Stimulated activated CD8-positive, alpha-beta memory T cell treated with anti-CD3 and anti-CD28 coated beads, Interleukin-15, amount 100 ng/mL, for 4 hours (primary cell): ENCODE results near the gene NR2C2.

ENCODE experiments used
- DNase-seq, 2 donors: peaks; one replicate each; pipeline ENCODE4 v3.0.0-alpha.2; 2020; ENCODE audit warnings: low read depth in 2 of 2

Gene NR2C2

GRCh38 chr3:15017191-15017590 lies 69.8 kb downstream of the NR2C2 start:
- no peak for DNase-seq

DNA sequence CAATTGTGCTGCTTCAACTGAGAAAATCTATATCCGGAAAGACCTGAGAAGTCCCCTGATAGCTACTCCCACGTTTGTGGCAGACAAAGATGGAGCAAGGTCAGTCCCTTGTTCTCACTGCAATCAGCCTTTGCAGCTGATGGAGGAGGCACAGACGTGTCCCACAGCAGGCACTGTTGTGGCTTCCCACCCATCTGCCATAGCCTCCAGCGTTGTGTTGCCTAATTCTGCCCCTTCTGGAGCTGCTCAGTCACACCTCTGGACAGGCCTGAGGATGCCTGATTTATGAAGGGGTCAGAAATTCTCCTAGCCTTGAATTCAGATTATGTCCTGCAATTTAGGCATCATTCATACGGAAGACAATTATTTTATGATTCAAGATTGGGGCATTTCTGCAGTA lies 75.9 kb downstream of the NR2C2 start:
- no peak for DNase-seq

- no peak for DNase-seq
Measured at GRCh38 chr3:15023719-15024118, 76.3 kb downstream of the NR2C2 start.

DNA sequence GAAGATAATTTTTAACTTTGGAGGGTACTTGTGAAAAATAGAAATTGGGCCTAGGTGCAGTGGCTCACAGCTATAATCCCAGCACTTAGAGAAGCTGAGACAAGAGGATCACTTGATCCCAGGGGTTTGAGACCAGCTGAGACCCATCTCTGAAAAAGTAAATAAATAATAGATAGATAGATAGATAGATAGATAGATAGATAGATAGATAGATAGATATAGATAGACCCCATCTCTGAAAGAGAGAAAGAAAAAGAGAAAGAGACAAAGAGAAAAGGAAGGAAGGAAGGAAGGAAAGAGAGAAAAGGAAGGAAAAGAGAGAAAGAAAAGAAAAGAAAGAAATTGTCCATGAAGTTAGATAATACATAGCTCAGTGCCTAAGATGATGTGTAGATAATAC lies 82.2 kb downstream of the NR2C2 start:
- no peak for DNase-seq

DNA sequence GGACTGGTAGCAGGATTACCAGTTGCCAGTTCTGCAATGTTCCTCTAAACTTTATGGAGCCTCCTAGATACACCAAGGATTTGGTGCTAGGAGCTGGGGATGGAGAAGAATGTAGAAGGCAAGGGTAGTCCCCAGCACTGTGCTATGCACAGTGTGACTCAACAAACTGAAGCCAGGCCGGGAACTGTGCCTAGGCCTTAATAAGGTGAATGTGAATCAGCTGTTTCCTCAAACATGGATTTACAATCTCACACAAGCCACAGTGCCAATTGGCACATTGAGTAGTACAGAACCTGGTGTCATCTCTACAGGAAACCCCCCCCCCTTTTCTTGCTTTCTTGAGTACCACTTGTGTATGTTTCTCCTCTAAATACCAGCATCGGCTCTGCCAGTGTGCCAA lies 85.3 kb downstream of the NR2C2 start:
- DNase-seq, result no peak

GRCh38 chr3:15033103-15033502 lies 85.7 kb downstream of the NR2C2 start:
- no peak for DNase-seq

- DNase-seq, result no peak
Measured at GRCh38 chr3:15038306-15038705, 90.9 kb downstream of the NR2C2 start.

DNA sequence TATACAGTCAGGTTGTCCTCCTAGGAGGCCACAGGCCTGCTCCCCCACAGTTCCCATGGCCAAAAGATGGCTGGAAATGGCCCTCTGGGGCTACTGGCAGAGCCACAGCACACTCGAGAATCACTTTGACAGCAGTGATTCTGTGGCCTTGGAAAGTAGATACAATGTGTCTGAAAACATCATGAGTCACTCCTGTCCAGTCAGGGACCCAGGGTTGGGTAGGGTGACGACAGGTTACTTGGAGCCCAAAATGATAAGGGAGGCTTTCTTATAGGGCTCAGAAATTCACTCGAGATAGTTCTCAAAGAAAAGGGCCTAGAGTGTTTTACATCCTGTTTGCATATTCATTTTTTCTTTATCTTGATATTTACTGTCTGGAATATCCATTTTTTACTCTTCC lies 93.5 kb downstream of the NR2C2 start:
- no peak for DNase-seq

GRCh38 chr3:15041950-15042349 lies 94.6 kb downstream of the NR2C2 start:
- no peak for DNase-seq

GRCh38 chr3:15042936-15043335 lies 95.6 kb downstream of the NR2C2 start:
- DNase-seq, result no peak

GRCh38 chr3:15043408-15044171 lies 96.2 kb downstream of the NR2C2 start:
- no peak for DNase-seq

DNA sequence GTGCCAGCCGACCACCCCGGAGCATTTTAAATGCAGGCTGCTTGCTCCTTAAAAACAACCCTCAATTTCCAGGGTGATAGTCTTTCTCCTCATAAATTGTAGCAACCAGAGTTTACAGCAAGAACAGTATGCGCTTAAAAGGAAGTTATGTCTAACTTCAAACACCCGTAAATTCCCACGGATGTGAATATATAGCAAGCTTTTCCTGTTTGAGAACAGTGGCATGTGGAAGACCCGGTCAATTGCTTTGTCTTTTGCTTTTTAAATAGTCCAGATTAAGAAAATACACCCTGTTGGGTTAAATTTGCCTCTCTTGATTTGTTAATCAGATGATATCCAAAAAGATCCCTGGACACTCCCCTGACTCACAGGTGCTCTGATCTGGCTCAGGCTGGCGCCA lies 96.9 kb downstream of the NR2C2 start:
- no peak for DNase-seq

DNA sequence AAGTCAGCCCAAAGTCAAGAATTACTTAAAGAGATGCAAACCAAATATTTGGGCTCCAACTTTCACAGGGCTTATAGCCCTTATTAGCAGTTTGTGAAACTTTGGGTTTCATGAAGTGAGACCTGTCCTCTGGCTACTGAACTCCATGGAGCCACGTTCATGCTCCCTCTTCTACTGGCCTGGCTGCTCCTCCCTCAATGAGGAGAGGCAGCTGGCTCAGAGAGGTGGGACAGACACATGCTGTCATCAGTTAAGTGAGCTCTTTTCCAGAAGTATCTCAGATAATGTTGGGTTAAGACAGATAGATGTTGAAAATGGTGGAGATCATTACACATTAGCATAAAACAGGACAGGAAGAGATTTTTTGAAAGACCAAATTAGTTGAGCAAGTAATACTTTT lies 98.3 kb downstream of the NR2C2 start:
- DNase-seq, result no peak

GRCh38 chr3:15049584-15049983 lies 102.2 kb downstream of the NR2C2 start:
- DNase-seq, result no peak

- no peak for DNase-seq
Measured at GRCh38 chr3:15050405-15051092, 103.2 kb downstream of the NR2C2 start.

- DNase-seq, result no peak
Measured at GRCh38 chr3:15051531-15051930, 104.1 kb downstream of the NR2C2 start.

GRCh38 chr3:15052335-15053242 lies 105.2 kb downstream of the NR2C2 start:
- DNase-seq, result no peak

GRCh38 chr3:15053541-15053940 lies 106.2 kb downstream of the NR2C2 start:
- DNase-seq, result no peak

GRCh38 chr3:15055019-15055557 lies 107.7 kb downstream of the NR2C2 start:
- DNase-seq, result peak; percentile 38 to 50

DNA sequence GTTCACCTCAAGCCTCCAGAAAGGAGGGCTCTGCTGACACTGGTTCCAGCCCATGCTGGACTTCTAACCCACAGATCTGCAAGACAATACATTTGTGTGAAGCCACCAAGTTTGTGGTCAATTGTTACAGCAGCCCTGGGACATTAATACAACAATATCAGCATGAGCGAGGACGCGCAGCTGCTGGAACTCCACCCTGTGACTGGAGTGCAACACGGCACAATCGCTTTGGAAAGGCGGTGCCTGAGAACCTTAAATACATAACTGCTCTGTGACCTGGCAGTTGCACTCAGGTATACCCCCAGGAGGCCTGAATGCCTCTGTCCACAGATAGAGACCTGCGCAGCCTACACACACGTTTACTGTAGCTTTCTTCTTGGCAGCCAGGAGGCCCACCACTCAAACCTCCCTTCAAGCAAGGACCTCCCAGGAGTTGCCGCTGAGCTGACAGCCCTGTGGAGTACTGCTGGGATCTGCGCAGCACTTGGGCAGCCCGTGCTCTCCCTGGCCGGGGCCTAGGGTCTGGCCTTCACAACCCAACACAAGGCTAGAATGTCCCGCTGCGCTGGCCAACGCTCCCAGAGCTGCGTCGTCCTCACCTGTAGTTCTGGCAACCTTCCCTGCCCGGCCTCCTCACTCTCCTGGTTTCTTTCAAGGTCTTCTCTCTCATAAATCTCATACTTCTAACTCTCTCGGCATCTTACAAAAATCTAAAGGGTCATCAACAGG lies 109.5 kb downstream of the NR2C2 start:
- no peak for DNase-seq

DNA sequence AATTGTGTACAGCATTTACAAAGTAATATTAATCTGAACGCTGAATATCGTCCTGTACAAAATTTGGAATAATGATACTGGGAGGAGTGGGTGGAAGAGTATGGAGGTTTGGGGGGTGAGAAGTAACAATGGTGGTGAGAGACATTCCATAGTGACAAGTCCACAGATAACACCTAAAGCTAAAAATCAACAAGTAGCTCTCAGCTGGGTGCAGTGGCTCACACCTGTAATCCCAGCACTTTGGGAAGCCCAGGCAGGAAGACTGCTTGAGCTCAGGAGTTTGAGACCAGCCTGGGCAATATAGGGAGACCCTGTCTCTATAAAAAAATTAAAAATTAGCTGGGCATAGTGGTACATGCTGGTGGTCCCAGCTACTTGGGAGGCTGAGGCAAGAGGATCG lies 112.6 kb downstream of the NR2C2 start:
- no peak for DNase-seq

GRCh38 chr3:15063238-15063637 lies 115.9 kb downstream of the NR2C2 start:
- DNase-seq, result no peak
